PC-3 (cell line): Measurements from ENCODE around the gene GPR152. TPM values are rescaled to one million over a fixed set of nuclear protein-coding genes. Genes with fewer than 3 reads are reported as not detected.

Experiments
- ATAC-seq: fragments of 200-7000 bp; cut with Tn5 transposase; 2 replicates; pipeline ENCODE4 v1.9.1; 2020; ENCODE audit warnings: mild to moderate bottlenecking, moderate library complexity
- BruUV-seq: library from RNA; stranded (reverse); fragments of 400-500 nt; replicated peaks from 2 replicates; lab custom pipeline; 2021; lab: Mats Ljungman, UMichigan
- CTCF ChIA-PET: fragments of 300-600 bp; sonication (Branson Sonifier 250); formaldehyde crosslinking; loops from one replicate; lab custom pipeline; 2022; ENCODE audit warnings: antibody characterized with exemption; lab: Charles Lee
- POLR2A ChIA-PET: fragments of 300-600 bp; sonication (Branson Sonifier 250); formaldehyde crosslinking; loops from one replicate; lab custom pipeline; 2022; ENCODE audit warnings: antibody characterized with exemption; ENCODE audit not compliant: unreplicated experiment; lab: Charles Lee
- DNase-seq: peaks from one replicate; pipeline ENCODE4 v3.0.0-alpha.2; 2015
- H2AFZ ChIP-seq: fragments of 300-600 bp; sonication (generic); 2 replicates; pipeline ENCODE4 v1.6.0; 2016; ENCODE audit warnings: antibody characterized with exemption, low read length
- H3F3A ChIP-seq: fragments of 300-600 bp; sonication (generic); one replicate; pipeline ENCODE4 v1.6.0; 2017; ENCODE audit warnings: antibody characterized with exemption, low read length, control low read depth, mild to moderate bottlenecking; ENCODE audit not compliant: unreplicated experiment
- H3K27ac ChIP-seq: fragments of 300-600 bp; sonication (generic); 2 replicates; pipeline ENCODE4 v1.5.1; 2016; ENCODE audit warnings: mild to moderate bottlenecking, low read length
- H3K27me3 ChIP-seq: fragments of 300-600 bp; sonication (generic); 2 replicates; pipeline ENCODE4 v1.6.1; 2016; ENCODE audit warnings: low read length, mixed read lengths
- H3K36me3 ChIP-seq: fragments of 300-600 bp; sonication (generic); 2 replicates; pipeline ENCODE4 v1.6.1; 2016; ENCODE audit warnings: low read depth, mixed run types, low read length, mixed read lengths
- H3K4me1 ChIP-seq: fragments of 300-600 bp; sonication (generic); 2 replicates; pipeline ENCODE4 v1.5.1; 2016; ENCODE audit warnings: low read length; ENCODE audit not compliant: insufficient read depth
- H3K4me2 ChIP-seq: fragments of 300-600 bp; sonication (generic); 2 replicates; pipeline ENCODE4 v1.6.0; 2016; ENCODE audit warnings: low read length
- H3K4me3 ChIP-seq: fragments of 300-600 bp; sonication (generic); 2 replicates; pipeline ENCODE4 v1.5.1; 2016; ENCODE audit warnings: mild to moderate bottlenecking, low read length, mixed read lengths
- H3K79me2 ChIP-seq: fragments of 300-600 bp; sonication (generic); 2 replicates; pipeline ENCODE4 v1.6.1; 2017; ENCODE audit warnings: low read length, mixed read lengths
- H3K9ac ChIP-seq: fragments of 300-600 bp; sonication (generic); 2 replicates; pipeline ENCODE4 v1.6.0; 2016; ENCODE audit warnings: mild to moderate bottlenecking, low read length
- H3K9me2 ChIP-seq: fragments of 300-600 bp; sonication (generic); replicated peaks from 2 replicates; pipeline ENCODE4 v1.6.1; 2016; ENCODE audit warnings: mixed run types, low read length, mixed read lengths
- H3K9me3 ChIP-seq: fragments of 300-600 bp; sonication (generic); 2 replicates; pipeline ENCODE4 v1.6.1; 2016; ENCODE audit warnings: low read length, mixed read lengths
- H4K20me1 ChIP-seq: fragments of 300-600 bp; sonication (generic); 2 replicates; pipeline ENCODE4 v1.6.1; 2016; ENCODE audit warnings: low read length, mixed read lengths
- EZH2 ChIP-seq: fragments of 300-600 bp; sonication (generic); IDR thresholded peaks from one replicate; pipeline ENCODE4 v1.6.1; 2017; ENCODE audit warnings: antibody characterized with exemption, mild to moderate bottlenecking, low read length; ENCODE audit not compliant: unreplicated experiment
- EZH2phosphoT487 ChIP-seq: fragments of 300-600 bp; sonication (generic); IDR thresholded peaks from 2 replicates; pipeline ENCODE4 v1.6.1; 2018; ENCODE audit warnings: mild to moderate bottlenecking, antibody characterized with exemption, low read length, borderline replicate concordance
- intact Hi-C: fragments of 100-400 bp; cut with micrococcal nuclease; formaldehyde crosslinking; loops from 2 replicates; pipeline ENCODE4 v1.9.0; 2023
- total RNA-seq: library from RNA; depleted of rRNA; stranded (reverse); fragments of >200 nt; gene quantifications from 2 replicates; pipeline ENCODE4 v1.2.3, GENCODE V29; 2014
- TF ChIP-seq, protein P1 (sequence below): fragments of 300-600 bp; sonication (generic); conservative IDR thresholded peaks from 2 replicates; pipeline ENCODE4 v1.5.1; 2017; ENCODE audit warnings: antibody characterized with exemption, low read depth, mild to moderate bottlenecking, low read length

Gene GPR152
- total RNA-seq, 1 experiment from 2014 or later = not detected

DNA sequence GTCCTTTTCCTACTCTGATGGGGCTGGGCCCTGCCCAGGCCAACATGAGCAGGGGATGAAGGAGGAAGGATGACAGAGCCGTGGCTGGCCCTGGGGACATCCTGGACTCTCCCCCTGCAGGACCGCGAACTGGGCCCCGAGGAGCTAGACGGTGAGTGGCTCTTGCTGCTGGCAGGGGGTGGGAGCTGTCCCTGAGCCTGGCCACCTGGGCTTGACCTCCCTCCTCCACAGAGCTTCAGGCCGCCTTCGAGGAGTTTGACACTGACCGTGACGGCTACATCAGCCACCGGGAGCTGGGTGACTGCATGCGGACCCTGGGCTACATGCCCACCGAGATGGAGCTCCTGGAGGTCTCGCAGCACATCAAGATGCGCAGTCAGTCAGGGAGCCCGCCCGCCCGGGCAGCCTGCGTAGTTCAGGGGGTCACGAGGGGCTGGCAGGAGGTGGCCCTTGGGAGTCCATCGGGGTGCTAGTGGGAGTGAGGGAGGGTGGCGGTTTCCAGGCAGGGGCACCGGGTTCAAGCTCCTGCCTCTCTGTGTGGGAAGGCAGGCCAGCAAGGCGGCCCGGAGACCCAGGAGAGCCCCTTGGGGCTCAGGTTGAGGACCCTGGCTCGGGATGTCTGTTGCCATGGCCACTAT, 3.7 kb upstream of the GPR152 start:
- no TSS peak for BruUV-seq
- Histone ChIP-seq H2AFZ (no peak overlapping the region), H3K36me3 (no peaks in the 10 kb centered on the region), H3K4me1 (no peaks in the 10 kb centered on the region), H3K27me3 (no peaks in the 10 kb centered on the region), H3F3A (no peaks in the 10 kb centered on the region), H3K79me2 (no peaks in the 10 kb centered on the region), H3K9me3 (no peaks in the 10 kb centered on the region), H3K4me2 (no peak overlapping the region), H3K9me2 (no peaks in the 10 kb centered on the region), H3K27ac (no peak overlapping the region), H3K4me3 (no peak overlapping the region), H3K9ac (no peak overlapping the region), H4K20me1 (no peaks in the 10 kb centered on the region)
- POLR2A ChIA-PET = interaction anchor here (0.6 kb wide), 1 partner anchor 55 kb away, joined by 3 read pairs; the partner anchor contains the start of gene PPP1CA
- intact Hi-C loops = no loop called here
- CTCF ChIA-PET = no interaction called here
- DNase-seq (no peak), ATAC-seq (no peak)
- TF ChIP-seq, protein P1, sequence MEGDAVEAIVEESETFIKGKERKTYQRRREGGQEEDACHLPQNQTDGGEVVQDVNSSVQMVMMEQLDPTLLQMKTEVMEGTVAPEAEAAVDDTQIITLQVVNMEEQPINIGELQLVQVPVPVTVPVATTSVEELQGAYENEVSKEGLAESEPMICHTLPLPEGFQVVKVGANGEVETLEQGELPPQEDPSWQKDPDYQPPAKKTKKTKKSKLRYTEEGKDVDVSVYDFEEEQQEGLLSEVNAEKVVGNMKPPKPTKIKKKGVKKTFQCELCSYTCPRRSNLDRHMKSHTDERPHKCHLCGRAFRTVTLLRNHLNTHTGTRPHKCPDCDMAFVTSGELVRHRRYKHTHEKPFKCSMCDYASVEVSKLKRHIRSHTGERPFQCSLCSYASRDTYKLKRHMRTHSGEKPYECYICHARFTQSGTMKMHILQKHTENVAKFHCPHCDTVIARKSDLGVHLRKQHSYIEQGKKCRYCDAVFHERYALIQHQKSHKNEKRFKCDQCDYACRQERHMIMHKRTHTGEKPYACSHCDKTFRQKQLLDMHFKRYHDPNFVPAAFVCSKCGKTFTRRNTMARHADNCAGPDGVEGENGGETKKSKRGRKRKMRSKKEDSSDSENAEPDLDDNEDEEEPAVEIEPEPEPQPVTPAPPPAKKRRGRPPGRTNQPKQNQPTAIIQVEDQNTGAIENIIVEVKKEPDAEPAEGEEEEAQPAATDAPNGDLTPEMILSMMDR = no peak
- TF ChIP-seq EZH2 = no peak
- no peak for TF ChIP-seq EZH2phosphoT487

DNA sequence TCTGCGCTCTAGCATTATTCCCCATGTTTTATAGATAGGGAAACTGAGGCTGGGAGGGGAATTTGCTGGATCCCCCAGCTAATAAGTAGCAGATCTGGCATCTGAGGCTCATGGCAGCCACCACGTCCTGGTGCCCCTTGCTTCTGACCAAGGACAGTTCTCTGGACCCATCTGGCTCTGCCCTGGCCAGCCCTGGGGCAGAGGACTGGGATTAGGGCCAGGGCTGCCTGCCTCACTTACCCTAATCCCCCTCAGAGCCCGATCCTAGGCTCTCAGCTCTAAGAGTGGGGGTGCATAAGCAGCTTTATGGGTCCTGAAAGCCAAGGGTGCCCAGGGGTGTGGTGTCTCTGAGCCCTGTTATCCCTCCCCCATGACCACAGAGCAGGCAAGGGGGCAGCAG, 2.5 kb upstream of the GPR152 start, which contains the start of gene CABP4:
TSS of gene CABP4 (plus strand) at position 301 of the 400 bp plus-strand sequence. CDS start at position 371, 70 bp downstream.
- H3K36me3 ChIP-seq = no peaks in the 10 kb centered on the region
- no peaks in the 10 kb centered on the region for H3F3A ChIP-seq
- H4K20me1 ChIP-seq = no peaks in the 10 kb centered on the region
- H3K79me2 ChIP-seq = no peaks in the 10 kb centered on the region
- no peaks in the 10 kb centered on the region for H3K9me3 ChIP-seq
- DNase-seq = no peak
- intact Hi-C loops = no loop called here
- no peak for ATAC-seq
- H3K27me3 ChIP-seq = no peaks in the 10 kb centered on the region
- no peak for TF ChIP-seq EZH2
- TF ChIP-seq, protein P1 = no peak
- no peak for TF ChIP-seq EZH2phosphoT487
- no peak within 1 kb of the TSS for H2AFZ ChIP-seq
- no peaks in the 10 kb centered on the region for H3K4me1 ChIP-seq
- no peaks in the 10 kb centered on the region for H3K9me2 ChIP-seq
- H3K9ac ChIP-seq = no peak within 1 kb of the TSS
- no TSS peak for BruUV-seq
- no peak within 1 kb of the TSS for H3K4me3 ChIP-seq
- POLR2A ChIA-PET = no interaction called here
- no peak within 1 kb of the TSS for H3K4me2 ChIP-seq
- H3K27ac ChIP-seq = no peak within 1 kb of the TSS
- CTCF ChIA-PET = no interaction called here
